Omental fat pad (tissue), 4 donors: Measurements from ENCODE around the gene GUCD1. TPM values are rescaled to one million over a fixed set of nuclear protein-coding genes. Genes with fewer than 3 reads are reported as not detected.

Experiments used
- ATAC-seq: fragments of 150-250 bp; one replicate; pipeline ENCODE4 v1.9.1; 2016; ENCODE audit warnings: mild to moderate bottlenecking, moderate library complexity; ENCODE audit not compliant: low FRiP score
- DNase-seq: peaks from one replicate; pipeline ENCODE4 v3.0.0-alpha.2; 2019; ENCODE audit warnings: low spot score
- total RNA-seq, 4 donors: library from RNA; depleted of rRNA; stranded (reverse); fragments of >200 nt; gene quantifications; one replicate each; pipeline ENCODE4 v1.1.0, GENCODE V29; 2016
- TF ChIP-seq, protein P1 (sequence below), 3 donors: fragments of 450-650 bp; IDR thresholded peaks; one replicate each; pipeline ENCODE4 v1.5.1; 2016 to 2017; ENCODE audit warnings: antibody characterized with exemption in 3 of 3, mild to moderate bottlenecking in 3 of 3, moderate library complexity in 2 of 3

GUCD1 gene
- total RNA-seq, 4 donors from 2014 or later: 105 to 179 (median 171) TPM

DNA sequence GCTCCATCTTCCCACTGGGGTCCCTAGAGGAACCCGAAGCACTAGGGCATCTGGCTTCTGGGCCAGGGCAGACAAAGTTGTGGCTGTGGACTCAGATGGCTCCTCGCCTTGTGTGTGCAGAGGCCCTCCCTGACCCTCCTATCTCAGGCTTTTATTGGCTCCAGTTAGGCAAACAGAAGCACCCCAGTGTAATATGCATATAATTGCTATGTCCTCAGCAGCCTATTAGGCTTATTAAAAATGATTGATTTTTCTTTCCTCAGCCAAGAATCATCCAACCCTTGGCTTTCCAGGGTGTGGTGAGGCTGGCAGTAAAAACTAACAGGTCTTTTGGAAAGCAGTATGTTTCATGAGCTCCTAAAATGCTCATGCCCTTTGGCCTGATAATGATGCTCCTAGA, 37.5 kb downstream of the GUCD1 start:
- no peak for DNase-seq
- ATAC-seq: no peak
- TF ChIP-seq, protein P1, sequence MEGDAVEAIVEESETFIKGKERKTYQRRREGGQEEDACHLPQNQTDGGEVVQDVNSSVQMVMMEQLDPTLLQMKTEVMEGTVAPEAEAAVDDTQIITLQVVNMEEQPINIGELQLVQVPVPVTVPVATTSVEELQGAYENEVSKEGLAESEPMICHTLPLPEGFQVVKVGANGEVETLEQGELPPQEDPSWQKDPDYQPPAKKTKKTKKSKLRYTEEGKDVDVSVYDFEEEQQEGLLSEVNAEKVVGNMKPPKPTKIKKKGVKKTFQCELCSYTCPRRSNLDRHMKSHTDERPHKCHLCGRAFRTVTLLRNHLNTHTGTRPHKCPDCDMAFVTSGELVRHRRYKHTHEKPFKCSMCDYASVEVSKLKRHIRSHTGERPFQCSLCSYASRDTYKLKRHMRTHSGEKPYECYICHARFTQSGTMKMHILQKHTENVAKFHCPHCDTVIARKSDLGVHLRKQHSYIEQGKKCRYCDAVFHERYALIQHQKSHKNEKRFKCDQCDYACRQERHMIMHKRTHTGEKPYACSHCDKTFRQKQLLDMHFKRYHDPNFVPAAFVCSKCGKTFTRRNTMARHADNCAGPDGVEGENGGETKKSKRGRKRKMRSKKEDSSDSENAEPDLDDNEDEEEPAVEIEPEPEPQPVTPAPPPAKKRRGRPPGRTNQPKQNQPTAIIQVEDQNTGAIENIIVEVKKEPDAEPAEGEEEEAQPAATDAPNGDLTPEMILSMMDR (IDR thresholded peaks at IDR 0.05): no peak

DNA sequence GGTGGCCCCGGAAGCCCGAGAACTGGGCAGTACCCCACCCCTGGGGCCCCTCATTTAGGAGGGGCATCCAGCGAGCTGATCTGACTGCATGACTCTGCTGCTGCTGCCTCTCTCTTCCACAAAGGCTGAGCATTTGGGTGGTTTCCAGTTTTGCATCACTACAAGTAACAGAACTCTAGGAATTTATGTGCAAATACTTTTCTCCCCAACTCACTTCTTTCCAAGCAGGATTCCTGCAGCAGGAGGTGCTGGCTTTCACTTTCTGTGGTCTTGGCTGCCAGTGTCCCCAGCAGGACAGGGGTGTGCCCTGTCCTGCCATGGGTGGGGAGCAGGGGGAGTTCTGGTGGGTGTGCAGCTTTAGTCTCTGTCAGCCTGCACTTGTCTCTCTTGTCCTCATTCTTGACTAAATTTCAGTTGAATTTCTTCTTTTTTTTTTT, 38.6 kb downstream of the GUCD1 start:
- TF ChIP-seq, protein P1 (IDR thresholded peaks at IDR 0.05): no peak
- ATAC-seq (peak; percentile 70), DNase-seq (no peak)

DNA sequence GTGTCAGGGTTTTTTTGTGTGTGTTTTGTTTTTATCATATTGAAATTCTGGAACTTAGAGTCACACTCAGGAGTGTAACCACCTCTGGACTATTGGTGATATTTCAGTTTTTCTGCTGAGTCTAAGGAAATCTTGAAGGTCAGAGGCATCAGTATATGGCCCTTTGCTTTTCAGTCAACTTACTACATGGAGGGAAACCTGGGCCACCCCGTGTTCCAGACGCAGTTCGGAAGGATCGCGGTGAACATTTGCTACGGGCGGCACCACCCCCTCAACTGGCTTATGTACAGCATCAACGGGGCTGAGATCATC, 40.0 kb downstream of the GUCD1 start:
- ATAC-seq (no peak), DNase-seq (no peak)
- TF ChIP-seq, protein P1 (IDR thresholded peaks at IDR 0.05): no peak

DNA sequence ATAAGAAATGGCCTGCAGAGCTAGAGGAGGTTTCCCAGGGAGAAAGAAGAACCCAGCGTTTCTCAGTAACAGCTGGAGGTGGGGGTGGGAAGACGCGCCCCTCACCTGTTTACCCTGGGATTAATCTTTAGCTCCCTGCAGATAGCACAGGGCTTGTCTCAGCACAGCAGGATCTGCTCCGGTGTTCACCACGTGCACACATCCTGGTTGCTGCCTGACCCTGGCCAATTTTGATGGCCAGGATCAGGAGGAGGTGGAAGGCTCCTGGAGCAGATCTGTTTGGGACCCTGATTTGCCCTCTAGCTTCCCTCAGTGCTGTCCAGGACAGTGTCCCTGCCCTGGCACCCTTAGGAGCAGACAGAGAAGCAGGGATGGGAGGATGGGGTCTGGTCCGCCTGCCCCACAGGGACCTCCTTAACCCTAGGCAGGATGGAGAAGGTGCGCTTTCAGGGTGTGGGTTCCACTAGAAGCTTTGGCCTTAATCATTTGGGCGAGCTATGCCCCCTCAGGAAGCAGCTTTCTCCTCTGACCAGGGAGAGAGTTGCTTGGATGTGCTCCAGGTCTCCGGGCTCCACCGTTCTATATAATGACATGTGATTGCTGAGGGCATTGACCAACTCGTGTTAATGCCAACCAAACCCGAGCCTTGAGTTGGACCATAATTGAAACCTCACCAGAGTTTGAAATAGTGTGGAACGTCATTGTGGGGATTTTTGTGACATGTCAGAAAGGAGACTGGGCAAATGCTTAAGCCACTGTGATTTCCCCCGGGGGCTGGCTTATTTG, 40.5 kb downstream of the GUCD1 start:
- TF ChIP-seq, protein P1 (IDR thresholded peaks at IDR 0.05): no peak
- DNase-seq: no peak
- no peak for ATAC-seq

DNA sequence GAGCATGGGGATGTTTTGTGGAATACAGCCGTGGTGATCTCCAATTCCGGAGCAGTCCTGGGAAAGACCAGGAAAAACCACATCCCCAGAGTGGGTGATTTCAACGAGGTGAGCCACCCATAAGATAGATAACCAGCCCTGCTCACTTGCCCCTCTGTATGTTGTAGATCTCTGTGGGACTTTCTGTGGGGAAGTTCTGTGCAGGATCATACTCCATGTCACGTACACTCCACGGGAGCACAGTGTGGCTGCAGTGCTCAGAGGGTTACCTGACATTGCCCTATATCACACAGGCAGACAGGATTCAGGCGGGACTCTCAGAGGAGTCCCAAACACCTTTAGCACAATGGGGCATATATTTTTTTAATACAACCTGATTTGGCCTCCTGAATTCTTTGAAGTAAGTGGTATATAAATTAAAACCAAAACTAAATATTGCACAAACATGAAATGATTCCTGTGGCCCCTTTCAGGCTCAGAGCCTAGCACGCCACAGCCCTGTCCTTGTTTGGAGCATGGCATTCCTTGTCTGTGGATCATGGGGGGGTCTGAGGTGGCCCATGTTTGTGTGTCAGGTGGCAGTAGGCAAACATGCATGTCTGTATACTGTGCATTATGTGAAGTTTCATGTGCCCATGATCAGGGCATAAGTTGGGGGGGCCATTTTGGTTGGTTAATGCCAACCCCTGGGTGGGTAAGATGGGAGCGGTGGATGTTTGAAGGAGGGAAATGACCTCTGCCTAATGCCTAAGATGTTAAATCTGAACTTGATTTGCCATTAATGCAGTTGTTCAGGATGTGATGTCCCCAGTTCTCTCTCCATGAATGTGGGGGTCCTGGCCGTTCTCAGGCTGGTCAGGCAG, 41.3 kb downstream of the GUCD1 start:
- no peak for ATAC-seq
- DNase-seq: no peak
- TF ChIP-seq, protein P1 (IDR thresholded peaks at IDR 0.05): no peak

DNA sequence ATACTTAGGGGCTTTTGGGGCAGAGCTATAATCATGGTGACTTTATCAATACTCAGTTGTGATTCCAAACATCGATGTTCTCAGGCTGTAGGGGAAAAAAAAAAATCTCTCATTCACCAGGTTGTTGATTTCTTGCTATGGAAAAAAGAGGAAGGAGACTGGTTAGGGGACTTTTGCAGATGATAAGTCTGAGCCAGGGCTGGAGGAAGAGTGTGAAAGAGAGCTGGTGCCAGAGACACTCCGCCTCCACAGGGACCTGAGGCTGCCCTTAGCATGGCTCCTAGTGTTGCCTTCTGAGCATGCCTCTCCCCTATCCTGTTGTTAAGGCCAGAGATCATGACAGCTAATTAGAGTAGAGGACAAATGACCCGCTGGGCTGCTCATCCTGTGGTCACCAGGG, 42.9 kb downstream of the GUCD1 start:
- DNase-seq: no peak
- TF ChIP-seq, protein P1 (IDR thresholded peaks at IDR 0.05): no peak
- no peak for ATAC-seq
